B cell (primary cell): ENCODE results near the gene ARHGAP22.

Experiments
- CTCF ChIP-seq: fragments of 200-600 bp; IDR thresholded peaks from one replicate; pipeline ENCODE4 v1.8.0; 2022; ENCODE audit warnings: antibody characterized with exemption, mild to moderate bottlenecking
- EZH2 ChIP-seq: IDR thresholded peaks from 2 replicates; pipeline ENCODE4 v1.6.1; 2012; ENCODE audit warnings: borderline replicate concordance, low read depth, mild to moderate bottlenecking, moderate library complexity, low read length; ENCODE audit not compliant: insufficient read depth, poor library complexity, severe bottlenecking

- TF ChIP-seq CTCF (no peak), EZH2 (no peak)
These were observed 4.6 kb upstream of the ARHGAP22 start for GRCh38 chr10:48609441-48609840.
